Right hindlimb (tissue), 1 donor: ENCODE data around the gene STK11IP.

Experiments
- DNase-seq: peaks from one replicate; pipeline ENCODE4 v3.0.0-alpha.2; 2018

The STK11IP gene

GRCh38 chr2:219597552-219598307, at the start of gene STK11IP:
Gene STK11IP, plus strand, starts transcription at chr2:219597857. Its CDS starts 263 bp downstream, at chr2:219598120.
- DNase-seq = peak; percentile 97

GRCh38 chr2:219548990-219549389, 48.7 kb upstream of the STK11IP start:
- DNase-seq = no peak

DNA sequence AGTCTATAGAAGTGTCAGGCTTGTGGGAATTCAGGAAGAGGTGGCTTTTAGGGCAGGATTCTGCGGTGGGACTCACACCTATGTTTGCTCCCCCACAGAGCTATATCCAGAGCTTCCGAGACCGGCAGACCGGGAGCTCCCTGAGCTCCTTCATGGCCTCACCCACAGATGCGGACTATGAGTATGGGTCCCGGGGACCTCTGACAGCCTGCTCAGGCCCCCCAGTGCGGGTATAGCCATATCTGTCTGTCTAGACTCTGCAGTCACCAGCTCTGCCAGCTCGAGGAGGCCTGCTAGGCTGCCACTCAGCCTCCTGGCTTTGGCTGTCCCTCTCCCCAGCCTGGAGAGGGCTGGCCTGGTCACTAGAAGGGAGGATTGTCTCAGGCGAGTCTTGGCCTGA, 48.0 kb upstream of the STK11IP start:
- no peak for DNase-seq

GRCh38 chr2:219551441-219552381, 45.9 kb upstream of the STK11IP start:
- DNase-seq = no peak

DNA sequence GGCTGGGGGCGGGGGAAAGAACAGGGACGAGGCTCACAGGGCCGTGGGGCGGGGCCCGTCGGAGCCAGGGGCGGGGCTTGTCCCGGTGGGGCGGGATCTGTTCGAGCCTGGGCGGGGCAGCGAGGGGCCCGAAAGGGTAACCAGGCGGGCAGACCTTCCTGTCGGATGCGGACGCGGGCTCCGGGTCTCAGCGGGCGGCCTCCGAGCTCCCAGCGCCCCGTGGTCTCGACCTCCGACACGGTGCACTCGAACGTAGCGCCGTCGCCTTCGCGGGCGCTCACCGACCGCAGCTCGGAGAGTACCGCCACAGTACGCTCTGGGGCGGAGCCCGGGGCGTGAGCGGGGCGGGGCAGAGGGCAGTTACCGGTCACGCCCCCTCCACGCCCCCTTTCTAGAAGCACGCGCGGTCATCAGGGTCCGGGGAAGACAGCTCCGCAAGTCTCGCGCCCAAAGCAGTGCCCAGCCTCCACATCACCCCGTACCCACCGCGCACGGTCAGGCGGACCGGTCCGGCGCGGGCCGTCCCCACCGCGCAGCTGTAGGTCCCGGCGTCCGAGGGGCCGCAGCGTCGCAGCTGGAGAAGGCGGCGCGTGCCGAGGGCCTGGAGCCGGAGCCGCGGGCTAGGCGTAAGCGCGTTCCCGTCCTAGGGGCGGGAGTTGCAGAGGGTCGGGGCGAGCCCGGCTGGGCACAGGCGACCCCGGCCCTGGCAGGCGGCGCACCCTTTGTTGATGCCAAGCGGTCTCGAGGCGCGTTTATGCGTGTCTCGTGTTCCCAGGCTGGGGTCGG, 45.1 kb upstream of the STK11IP start:
- DNase-seq = peak; percentile 94

GRCh38 chr2:219553168-219553417, 44.6 kb upstream of the STK11IP start:
- DNase-seq = no peak

DNA sequence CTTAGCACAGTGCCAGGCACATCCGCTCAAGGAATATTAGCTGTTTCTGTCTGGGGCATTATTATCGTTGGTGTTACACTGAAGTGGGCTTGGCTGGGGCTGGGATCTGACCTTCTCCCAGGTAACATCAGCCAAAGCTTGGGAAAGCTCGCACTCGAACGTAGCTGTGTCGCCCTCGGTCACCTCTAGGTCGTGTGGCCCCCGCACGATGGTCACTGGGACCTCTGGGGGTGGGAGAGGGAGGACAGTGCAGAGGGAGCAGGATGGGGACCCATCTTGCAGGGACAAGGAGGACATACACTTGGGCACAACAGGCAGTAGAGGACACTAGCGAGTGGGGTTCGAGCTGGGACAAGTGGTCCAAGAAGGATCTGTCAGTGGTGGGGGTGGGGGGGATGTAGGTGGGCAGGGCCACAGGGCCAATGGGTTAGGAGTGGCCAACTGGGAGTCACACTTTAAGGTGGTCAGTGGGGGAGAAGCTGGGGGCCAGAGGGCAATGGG, 44.1 kb upstream of the STK11IP start:
- DNase-seq = no peak

DNA sequence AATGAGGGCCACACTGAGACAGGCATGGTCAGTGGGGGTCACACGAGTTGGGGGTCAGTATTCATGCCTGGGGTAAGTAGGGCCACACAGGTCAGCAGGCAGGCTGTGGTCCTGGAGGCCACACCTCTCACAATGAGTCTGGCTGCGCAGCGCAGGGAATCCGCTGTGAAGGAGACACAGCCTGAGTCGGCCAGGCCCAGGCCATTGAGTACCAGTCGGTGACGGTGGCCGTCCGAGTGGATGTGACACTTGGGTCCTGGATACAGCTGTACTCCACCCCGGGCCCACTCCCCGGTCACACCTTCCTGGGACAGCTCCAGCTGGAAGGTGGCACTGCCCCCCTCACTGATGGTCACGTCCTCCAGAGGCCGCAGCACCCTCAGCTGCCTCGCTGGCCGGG, 43.3 kb upstream of the STK11IP start:
- no peak for DNase-seq

GRCh38 chr2:219555956-219556355, 41.7 kb upstream of the STK11IP start:
- DNase-seq = no peak

GRCh38 chr2:219556413-219556812, 41.2 kb upstream of the STK11IP start:
- no peak for DNase-seq

DNA sequence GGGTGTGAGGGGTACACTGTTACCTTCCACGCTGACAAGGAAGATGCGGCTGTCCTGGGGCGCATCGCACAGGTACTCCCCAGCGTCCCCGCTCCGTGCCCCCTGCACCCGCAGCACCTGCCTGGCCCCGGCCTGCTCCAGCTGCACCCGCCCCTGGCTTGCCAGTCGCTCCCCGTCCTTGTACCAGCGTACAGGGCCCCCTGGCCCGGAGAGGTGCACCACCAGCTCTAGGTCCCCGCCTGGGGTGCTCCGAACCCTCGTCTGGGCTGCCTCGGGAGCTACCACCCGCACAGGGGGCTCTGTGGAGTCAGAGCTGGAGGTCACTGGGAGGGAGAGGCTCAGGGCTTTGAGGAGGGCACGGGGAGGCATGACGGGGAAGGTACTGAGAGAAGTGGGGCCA, 40.3 kb upstream of the STK11IP start:
- DNase-seq = no peak

DNA sequence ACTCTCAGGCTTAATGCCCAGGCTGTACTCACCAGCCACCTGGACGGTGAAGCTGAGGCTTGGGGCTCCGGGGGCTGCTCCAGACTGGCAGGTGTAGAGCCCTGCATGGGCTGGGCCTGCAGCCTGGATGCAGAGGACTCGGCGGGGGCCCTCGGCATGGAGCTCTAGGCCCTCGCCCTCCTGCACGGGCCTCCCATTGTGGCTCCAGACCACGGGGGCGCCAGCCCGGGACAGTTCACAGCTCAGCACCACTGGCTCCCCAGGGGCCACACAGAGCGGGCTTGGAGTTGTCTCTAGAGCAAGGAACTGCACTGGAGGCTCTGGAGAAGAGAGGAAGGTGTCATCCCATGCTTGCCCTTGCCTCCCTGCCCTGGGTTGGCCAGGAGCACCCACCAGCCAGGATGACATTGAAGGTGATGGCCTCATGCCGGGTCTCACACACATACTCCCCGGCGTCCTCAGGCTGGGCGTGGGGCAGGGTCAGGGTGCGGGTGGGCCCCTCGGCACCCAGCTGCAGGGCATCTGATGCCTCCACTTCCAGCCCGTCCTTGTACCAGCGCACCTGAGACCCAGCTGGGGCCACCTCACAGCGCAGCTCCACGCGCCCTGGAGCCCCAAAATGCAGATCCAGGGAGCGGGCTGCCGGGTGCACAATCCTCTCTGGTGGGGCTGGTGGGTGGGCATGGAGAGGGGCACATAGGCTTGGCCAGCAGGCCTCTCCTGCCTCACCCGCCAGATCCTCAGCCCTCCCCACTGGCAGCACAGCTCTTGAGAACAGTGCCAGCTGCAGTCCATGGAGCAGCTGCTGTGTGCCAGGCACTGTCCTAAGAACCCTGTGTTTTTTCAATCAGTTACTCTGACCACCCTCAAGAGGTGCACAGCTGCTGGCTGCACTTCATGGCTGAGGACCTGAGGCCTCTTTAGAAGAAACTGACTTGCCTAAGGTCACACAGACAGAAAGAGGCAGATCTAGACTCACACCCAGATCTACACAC, 39.6 kb upstream of the STK11IP start:
- no peak for DNase-seq

DNA sequence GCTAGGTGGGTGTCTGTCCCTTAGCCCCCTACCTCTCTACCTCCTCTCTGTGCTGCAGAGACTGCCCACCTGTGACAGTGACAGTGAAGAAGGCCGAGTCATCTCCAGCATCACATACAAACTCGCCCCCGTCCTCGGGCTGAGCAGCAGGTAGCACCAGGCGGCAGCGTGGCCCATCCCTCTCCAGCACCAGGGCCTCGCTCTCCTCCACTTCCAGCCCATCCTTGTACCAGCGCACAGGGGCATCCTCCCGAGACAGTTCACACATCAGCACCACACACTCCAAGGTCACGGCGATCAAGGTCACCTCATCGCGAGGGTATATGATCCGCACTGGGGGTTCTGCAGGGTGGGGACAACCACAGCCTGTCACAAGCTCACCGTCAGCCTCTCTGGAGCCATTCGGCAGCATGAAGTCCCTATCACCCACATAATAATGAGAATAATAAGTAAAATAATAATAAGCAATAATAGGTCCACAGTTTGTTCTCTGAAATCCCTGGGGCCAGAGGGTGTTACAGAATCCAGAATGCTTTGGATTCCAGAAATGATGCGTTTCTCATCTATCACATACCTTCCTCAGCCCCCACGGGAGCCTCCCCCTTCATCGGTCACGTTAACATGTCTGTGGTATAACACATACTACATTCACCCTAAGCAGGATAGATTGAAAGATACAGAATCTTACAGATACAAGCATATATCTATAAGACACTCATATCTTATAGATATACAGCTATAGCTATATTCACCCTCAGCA, 38.3 kb upstream of the STK11IP start:
- DNase-seq = no peak

GRCh38 chr2:219560037-219560892, 37.4 kb upstream of the STK11IP start:
- DNase-seq = no peak

GRCh38 chr2:219560893-219561178, 36.8 kb upstream of the STK11IP start:
- no peak for DNase-seq

- DNase-seq = no peak
Measured at GRCh38 chr2:219561179-219562048, 36.2 kb upstream of the STK11IP start.

DNA sequence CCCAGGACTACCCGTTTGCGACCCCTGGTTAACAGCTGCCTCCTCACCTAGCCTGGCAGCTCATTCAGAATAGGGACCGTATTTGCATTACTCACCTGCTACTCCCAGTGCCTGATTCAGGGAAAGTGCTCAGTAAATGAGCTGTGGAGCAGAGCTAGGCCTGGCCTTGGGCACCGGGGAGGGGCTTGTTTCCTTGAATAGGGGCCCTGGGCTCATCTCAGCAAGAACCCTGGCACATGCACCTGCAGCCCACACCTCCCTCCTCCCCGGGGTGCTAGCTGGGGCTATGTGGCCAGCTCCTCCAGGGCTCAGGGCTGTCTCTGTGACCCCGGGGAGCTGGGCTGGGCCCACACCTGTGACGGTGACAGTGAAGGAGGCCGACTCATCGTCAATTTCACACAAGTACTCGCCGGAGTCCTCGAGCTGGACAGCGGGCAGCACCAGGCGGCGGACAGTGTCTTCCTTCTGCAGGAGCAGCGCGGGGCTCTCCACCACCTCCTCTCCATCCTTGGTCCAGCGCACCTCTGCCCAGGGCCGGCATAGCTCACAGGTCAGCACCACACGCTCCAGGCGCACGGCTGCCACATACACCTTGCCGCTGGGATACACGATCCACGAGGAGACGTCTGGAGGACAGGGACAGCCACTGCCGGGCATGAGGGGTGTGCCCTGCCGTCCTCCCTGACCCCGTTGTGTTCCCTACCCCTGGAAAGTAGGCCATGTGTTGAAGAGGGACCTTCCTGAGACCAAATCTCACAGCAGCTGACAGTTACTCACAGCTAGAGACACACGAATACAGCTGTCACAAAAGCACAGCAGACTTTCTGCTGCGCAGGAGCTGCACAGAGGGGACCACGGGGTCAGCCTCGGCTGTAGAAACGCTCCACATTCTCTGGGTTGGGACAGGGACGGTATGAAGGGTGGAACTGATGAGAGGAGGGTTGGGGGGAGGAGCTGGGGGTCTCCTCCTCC, 35.3 kb upstream of the STK11IP start:
- DNase-seq = no peak

DNA sequence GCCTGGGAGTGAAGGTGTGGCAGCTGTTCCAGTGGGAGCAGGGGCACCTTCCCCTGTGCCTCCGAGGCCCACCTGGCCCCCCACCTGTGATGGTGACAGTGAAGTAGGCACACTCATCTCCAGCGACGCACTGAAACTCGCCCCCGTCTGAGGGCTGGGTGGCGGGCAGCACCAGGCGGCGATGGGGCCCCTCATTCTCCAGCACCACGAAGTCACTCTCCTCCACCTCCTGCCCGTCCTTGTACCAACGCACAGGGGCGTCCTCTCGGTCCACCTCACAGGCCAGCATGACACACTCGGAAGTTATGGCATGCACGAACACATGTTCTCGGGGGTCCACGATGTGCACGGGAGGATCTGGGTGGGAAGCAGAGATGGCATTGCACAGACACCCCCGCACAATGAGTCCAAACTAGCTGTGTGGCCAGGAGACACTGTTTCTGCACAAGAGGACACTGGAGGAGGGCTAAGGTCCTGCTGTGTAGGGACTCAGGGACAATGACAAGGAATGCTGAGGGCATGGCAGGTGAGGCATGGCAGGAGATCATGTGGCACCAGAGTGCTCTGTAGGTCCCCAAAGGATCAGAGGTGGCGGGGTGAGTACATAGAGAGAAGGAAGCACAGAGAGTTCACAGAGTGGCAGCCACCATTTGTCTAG, 34.3 kb upstream of the STK11IP start:
- no peak for DNase-seq
